OCI-LY7 (cell line): ENCODE data around the gene PEX11G. TPM values are rescaled to one million over a fixed set of nuclear protein-coding genes. Genes with fewer than 3 reads are reported as not detected.

Source experiments
- BruUV-seq: library from RNA; stranded (reverse); fragments of 400-500 nt; replicated peaks from 2 replicates; lab custom pipeline; 2021; lab: Mats Ljungman, UMichigan
- CTCF ChIA-PET: fragments of 300-600 bp; sonication (Branson Sonifier 250); formaldehyde crosslinking; loops from one replicate; lab custom pipeline; 2022; ENCODE audit warnings: antibody characterized with exemption; ENCODE audit not compliant: unreplicated experiment; lab: Charles Lee
- POLR2A ChIA-PET: fragments of 300-600 bp; sonication (Branson Sonifier 250); formaldehyde crosslinking; loops from one replicate; lab custom pipeline; 2022; ENCODE audit warnings: antibody characterized with exemption; lab: Charles Lee
- DNase-seq: peaks from one replicate; pipeline ENCODE4 v3.0.0-alpha.2; 2015; ENCODE audit warnings: low spot score
- H2AFZ ChIP-seq: fragments of 200-600 bp; sonication (generic), shearing (Covaris generic); 2 replicates; pipeline ENCODE4 v1.6.1; 2014; ENCODE audit warnings: mild to moderate bottlenecking, antibody characterized with exemption, low read length, moderate library complexity
- H3K27ac ChIP-seq: fragments of 200-600 bp; sonication (generic); 2 replicates; pipeline ENCODE4 v1.5.1; 2014; ENCODE audit warnings: mixed run types, low read depth, mild to moderate bottlenecking, moderate library complexity, low read length, inconsistent platforms; ENCODE audit not compliant: poor library complexity, severe bottlenecking
- H3K36me3 ChIP-seq: fragments of 200-600 bp; sonication (generic); 2 replicates; pipeline ENCODE4 v1.6.1; 2014; ENCODE audit warnings: mild to moderate bottlenecking, antibody characterized with exemption, low read length, moderate library complexity, mixed read lengths; ENCODE audit not compliant: insufficient read depth
- H3K4me1 ChIP-seq: fragments of 200-600 bp; sonication (generic); 2 replicates; pipeline ENCODE4 v1.5.1; 2014; ENCODE audit warnings: mild to moderate bottlenecking, low read length; ENCODE audit not compliant: insufficient read depth, poor library complexity, severe bottlenecking
- H3K4me2 ChIP-seq: fragments of 200-600 bp; sonication (generic); 2 replicates; pipeline ENCODE4 v1.6.1; 2014; ENCODE audit warnings: mild to moderate bottlenecking, low read length
- H3K4me3 ChIP-seq: fragments of 200-600 bp; sonication (generic); 2 replicates; pipeline ENCODE4 v1.5.1; 2014; ENCODE audit warnings: mild to moderate bottlenecking, low read depth, low read length; ENCODE audit not compliant: poor library complexity, severe bottlenecking
- H3K79me2 ChIP-seq: fragments of 200-600 bp; sonication (generic); 2 replicates; pipeline ENCODE4 v1.6.1; 2016; ENCODE audit warnings: low read depth, mild to moderate bottlenecking, low read length, moderate library complexity, mixed read lengths; ENCODE audit not compliant: insufficient read depth
- H3K9me2 ChIP-seq: fragments of 200-600 bp; sonication (generic); 2 replicates; pipeline ENCODE4 v1.6.1; 2016; ENCODE audit warnings: mild to moderate bottlenecking, low read length, mixed read lengths; ENCODE audit not compliant: insufficient read depth
- H3K9me3 ChIP-seq: fragments of 200-600 bp; sonication (generic); 2 replicates; pipeline ENCODE4 v1.6.1; 2014; ENCODE audit warnings: mild to moderate bottlenecking, mixed run types, low read length, mixed read lengths
- H4K20me1 ChIP-seq: fragments of 200-600 bp; sonication (generic); 2 replicates; pipeline ENCODE4 v1.6.1; 2014; ENCODE audit warnings: mild to moderate bottlenecking, antibody characterized with exemption, low read length, moderate library complexity, mixed read lengths; ENCODE audit not compliant: insufficient read depth
- EZH2phosphoT487 ChIP-seq: fragments of 200-600 bp; sonication (generic); IDR thresholded peaks from 2 replicates; pipeline ENCODE4 v1.6.1; 2018; ENCODE audit warnings: low read depth, borderline replicate concordance, mild to moderate bottlenecking, mixed run types, antibody characterized with exemption, low read length, moderate library complexity, mixed read lengths
- intact Hi-C: fragments of 100-400 bp; cut with micrococcal nuclease; formaldehyde crosslinking; loops from one replicate; pipeline ENCODE4 v1.10.0; 2022; ENCODE audit not compliant: unreplicated experiment
- total RNA-seq, 2 experiments: library from RNA; depleted of rRNA in 1 of 2; stranded (reverse); fragments of >200 nt in 1 of 2; shearing (Covaris generic) in 1 of 2; gene quantifications; 2 replicates each; pipeline ENCODE4 v1.2.3, GENCODE V29; 2014 to 2022
- TF ChIP-seq, protein P1 (sequence below): fragments of 200-600 bp; sonication (generic); conservative IDR thresholded peaks from 2 replicates; pipeline ENCODE4 v1.5.1; 2014; ENCODE audit warnings: mild to moderate bottlenecking, antibody characterized with exemption, low read length, moderate library complexity, mixed read lengths

PEX11G gene
- total RNA-seq, 2 experiments from 2014 or later, result not detected

GRCh38 chr19:7482584-7483439 lies 6.0 kb downstream of the PEX11G start:
- Histone ChIP-seq H3K79me2 (no peaks in the 10 kb centered on the region), H3K4me3 (no peak overlapping the region), H3K4me2 (no peak overlapping the region), H3K27ac (no peak overlapping the region), H3K36me3 (no peaks in the 10 kb centered on the region), H3K9me2 (no peaks in the 10 kb centered on the region), H2AFZ (no peak overlapping the region), H3K4me1 (no peaks in the 10 kb centered on the region), H3K9me3 (no peaks in the 10 kb centered on the region), H4K20me1 (no peaks in the 10 kb centered on the region)
- ChIA-PET POLR2A (no interaction called here), CTCF (no interaction called here)
- intact Hi-C loops, result no loop called here
- TF ChIP-seq, protein P1, sequence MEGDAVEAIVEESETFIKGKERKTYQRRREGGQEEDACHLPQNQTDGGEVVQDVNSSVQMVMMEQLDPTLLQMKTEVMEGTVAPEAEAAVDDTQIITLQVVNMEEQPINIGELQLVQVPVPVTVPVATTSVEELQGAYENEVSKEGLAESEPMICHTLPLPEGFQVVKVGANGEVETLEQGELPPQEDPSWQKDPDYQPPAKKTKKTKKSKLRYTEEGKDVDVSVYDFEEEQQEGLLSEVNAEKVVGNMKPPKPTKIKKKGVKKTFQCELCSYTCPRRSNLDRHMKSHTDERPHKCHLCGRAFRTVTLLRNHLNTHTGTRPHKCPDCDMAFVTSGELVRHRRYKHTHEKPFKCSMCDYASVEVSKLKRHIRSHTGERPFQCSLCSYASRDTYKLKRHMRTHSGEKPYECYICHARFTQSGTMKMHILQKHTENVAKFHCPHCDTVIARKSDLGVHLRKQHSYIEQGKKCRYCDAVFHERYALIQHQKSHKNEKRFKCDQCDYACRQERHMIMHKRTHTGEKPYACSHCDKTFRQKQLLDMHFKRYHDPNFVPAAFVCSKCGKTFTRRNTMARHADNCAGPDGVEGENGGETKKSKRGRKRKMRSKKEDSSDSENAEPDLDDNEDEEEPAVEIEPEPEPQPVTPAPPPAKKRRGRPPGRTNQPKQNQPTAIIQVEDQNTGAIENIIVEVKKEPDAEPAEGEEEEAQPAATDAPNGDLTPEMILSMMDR, result no peak
- TF ChIP-seq EZH2phosphoT487, result no peak
- DNase-seq, result no peak
- BruUV-seq, result no TSS peak

DNA sequence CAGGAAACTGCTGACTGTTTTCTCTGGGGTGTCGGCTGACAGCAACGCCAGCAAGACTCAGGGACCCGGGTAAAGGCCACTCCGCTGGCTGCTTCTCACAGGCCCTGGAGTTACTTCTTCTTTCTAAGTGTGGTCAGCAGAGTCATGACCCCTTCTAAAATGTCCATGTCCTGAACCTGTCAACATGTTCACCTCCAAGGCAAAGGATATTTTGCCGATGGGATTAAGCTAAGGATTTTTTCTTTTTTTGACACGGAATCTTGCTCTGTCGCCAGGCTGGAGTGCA lies 7.9 kb downstream of the PEX11G start:
- Histone ChIP-seq H3K4me3 (no peak overlapping the region), H3K4me1 (no peaks in the 10 kb centered on the region), H3K27ac (no peak overlapping the region), H4K20me1 (no peaks in the 10 kb centered on the region), H3K4me2 (no peak overlapping the region), H3K9me2 (no peaks in the 10 kb centered on the region), H3K36me3 (no peaks in the 10 kb centered on the region), H3K79me2 (no peaks in the 10 kb centered on the region), H2AFZ (no peak overlapping the region), H3K9me3 (no peaks in the 10 kb centered on the region)
- no TSS peak for BruUV-seq
- CTCF ChIA-PET, result no interaction called here
- POLR2A ChIA-PET, result no interaction called here
- intact Hi-C loops, result no loop called here
- TF ChIP-seq, protein P1, result no peak
- TF ChIP-seq EZH2phosphoT487, result no peak
- no peak for DNase-seq

GRCh38 chr19:7480222-7480969 lies 8.4 kb downstream of the PEX11G start:
- no TSS peak for BruUV-seq
- no peaks in the 10 kb centered on the region for H3K4me1 ChIP-seq
- TF ChIP-seq, protein P1, result no peak
- no peak for TF ChIP-seq EZH2phosphoT487
- no peaks in the 10 kb centered on the region for H3K36me3 ChIP-seq
- intact Hi-C loops, result no loop called here
- no peak overlapping the region for H2AFZ ChIP-seq
- no peaks in the 10 kb centered on the region for H4K20me1 ChIP-seq
- POLR2A ChIA-PET, result no interaction called here
- no peak overlapping the region for H3K4me3 ChIP-seq
- no peaks in the 10 kb centered on the region for H3K79me2 ChIP-seq
- CTCF ChIA-PET, result no interaction called here
- no peak overlapping the region for H3K27ac ChIP-seq
- DNase-seq, result no peak
- H3K9me3 ChIP-seq, result no peaks in the 10 kb centered on the region
- no peak overlapping the region for H3K4me2 ChIP-seq
- no peaks in the 10 kb centered on the region for H3K9me2 ChIP-seq
